Islet of Langerhans (tissue), 1 donor: ENCODE data around the gene PURB.
"Not testable (repeated sequence)": the region's sequence is repeated elsewhere in the genome, so short reads cannot be mapped to it uniquely, and the experiment has no call there.

Experiments
- FAIRE-seq: peaks from one replicate; lab custom pipeline; 2011; peaks lifted over from hg19 to GRCh38; lab: Jason Lieb, UNC

The PURB gene

DNA sequence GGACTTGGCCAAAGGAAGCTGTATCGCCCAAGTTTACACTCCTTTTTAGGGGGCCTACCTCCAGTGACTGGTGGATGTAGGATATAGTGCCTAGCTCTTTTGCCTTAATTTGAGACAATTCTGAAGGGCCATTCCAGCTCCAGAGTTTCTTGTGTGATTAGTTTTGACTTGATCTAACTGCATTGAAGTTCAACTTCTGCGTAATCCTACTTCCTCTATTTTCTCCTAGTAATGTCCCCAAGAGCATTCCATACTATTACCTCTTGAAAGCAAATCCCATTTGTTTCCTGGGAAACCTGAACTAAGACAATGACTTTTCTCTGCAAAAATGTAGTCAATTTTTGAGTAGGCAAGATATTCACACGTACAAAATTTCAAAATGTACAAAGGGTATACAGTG lies 32.7 kb downstream of the PURB start:
- no peak for FAIRE-seq

DNA sequence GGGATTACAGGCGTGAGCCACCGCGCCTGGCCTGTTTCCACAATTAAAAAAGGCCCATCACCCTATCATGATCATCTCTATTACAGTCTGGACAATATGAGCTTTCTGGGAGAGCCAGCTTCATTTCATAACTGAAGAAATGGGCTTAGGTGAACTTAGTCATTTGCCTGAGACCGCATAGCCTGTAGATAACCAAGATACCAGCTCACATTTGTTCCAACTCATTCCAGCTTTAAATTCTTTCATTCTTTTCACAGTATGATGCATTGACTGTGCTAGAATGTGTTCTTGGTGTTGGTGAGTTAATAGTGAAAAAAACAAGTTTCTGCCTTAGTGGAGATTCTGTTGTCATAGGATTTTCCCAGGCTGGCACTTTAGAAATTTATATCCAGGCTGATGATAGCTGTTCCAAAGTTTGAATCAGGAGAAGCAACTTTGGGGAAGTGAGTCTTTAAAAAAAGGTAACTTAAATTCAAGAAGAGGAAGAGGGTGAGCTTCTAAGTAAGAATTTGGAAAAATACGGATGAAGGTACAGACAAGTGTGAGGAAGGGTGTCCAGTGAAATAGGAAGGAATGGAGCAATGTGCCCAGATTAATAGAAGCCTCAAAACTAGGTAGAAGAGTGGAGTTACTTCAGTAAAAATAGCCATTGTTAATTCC lies 35.3 kb downstream of the PURB start:
- no peak for FAIRE-seq

DNA sequence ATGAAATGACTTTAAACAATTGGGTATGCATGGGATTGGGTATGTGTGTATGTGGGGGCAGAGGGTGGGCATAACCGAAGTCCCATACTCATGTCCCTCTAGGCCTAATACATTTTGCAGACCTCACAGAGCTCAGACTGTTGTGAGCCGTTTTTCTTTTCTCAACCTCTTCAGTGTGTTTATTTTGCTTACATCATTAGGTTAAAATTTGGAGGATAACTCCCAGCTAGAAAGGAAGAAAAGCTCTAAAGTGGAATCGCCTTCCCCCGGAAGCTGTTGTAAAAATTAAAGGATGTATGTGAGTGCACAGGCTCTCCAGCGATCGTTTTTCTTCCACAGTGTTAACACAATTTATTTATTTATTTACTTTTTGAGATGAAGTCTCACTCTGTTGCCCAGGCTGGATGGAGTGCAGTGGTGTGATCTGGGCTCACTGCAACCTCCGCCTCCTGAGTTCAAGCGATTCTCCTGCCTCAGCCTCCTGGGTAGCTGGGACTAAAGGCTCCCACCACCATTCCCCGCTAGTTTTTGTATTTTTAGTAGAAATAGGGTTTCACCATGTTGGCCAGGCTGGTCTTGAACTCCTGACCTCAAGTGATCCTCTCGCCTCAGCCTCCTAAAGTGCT lies 36.0 kb downstream of the PURB start:
- no peak for FAIRE-seq

- peak; percentile 49 for FAIRE-seq
These were observed 37.3 kb downstream of the PURB start, which contains the start of gene H2AZ2 for GRCh38 chr7:44847920-44848634. Gene H2AZ2 (minus strand): TSS chr7:44848087. CDS start chr7:44847971, 116 bp downstream.

DNA sequence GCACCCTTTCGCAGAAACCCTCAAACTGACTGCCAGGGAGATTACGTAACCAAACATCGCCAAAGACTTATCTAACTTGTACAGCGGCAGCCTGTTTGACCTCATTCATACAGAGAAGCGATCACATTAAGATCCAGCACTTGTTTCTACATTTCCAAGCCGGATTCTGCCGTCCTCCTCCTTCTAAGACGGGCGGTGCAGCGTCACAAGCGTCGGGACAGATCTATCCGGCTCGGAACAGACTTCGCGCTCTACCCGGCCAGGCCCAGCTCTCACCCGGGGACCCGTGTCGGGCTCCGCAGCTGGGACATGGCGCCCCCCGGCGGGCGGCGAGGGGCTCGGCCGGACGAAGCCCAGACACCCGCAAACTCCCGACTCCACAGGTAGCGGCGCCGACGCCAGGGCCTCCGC lies 37.8 kb downstream of the PURB start:
- no peak for FAIRE-seq

DNA sequence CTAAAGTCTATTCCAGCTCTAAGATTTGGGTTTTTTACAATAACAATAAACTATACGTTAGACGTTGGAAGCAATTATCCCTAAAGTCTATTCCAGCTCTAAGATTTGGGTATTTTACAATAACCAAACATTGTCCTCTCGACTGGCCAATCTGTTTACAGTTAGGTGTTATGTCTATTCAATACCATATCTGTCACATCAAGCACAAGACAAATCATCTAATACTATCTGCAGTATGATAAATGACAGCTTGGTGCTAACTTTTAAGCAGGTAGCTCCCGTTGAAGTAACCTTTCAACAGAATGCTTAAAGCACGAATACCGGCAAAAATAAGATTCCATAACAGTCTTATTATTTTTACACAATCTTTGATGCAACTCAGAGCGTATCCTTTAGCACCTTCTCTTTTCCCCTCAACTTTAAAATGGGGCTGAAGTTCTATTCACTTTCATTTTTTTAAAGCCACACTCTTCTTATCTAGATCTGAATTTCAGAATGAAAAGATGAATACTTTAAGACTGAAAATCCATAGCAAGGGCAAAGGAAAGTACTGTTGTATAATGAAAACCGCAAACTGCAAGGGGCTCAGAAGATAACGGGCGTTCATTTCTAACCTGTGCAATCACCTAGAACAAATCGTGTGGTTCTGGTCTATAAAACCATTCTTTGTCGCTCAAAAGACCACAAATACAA lies 38.4 kb downstream of the PURB start:
- no peak for FAIRE-seq

DNA sequence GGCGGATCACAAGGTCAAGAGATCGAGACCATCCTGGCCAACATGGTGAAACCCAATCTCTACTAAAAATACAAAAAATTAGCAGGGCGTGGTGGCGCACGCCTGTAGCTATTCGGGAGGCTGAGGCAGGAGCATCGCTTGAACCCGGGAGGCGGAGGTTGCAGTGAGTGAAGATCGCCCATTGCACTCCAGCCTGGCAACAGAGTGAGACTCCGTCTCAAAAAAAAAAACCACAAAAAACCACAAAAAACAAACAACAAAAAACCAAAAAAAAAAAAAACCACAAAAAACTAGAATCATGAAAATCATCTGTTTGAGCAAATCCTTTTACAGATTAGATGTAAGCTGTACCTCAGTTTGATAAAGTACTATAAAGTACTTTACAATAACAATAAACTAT lies 38.9 kb downstream of the PURB start:
- not testable (repeated sequence) for FAIRE-seq

DNA sequence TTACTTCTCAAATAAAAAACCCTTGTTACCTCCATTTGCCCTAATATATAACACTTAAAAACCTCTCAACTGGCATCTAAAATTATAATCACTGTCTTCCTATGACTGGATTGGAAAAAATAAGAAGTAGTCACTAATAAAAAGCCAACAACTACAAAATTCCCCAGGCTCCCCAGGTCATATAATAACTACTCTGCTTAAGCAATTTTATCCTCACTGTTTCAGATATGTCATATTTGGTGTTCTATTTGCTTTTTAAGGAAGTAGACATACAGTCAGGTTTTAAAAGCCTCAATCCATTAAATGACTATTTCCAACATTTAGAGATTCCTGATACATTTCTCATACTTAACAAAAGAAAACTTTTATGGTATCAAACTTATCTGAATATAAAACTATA lies 39.9 kb downstream of the PURB start:
- no peak for FAIRE-seq

GRCh38 chr7:44843440-44843839 lies 41.9 kb downstream of the PURB start:
- not testable (repeated sequence) for FAIRE-seq

DNA sequence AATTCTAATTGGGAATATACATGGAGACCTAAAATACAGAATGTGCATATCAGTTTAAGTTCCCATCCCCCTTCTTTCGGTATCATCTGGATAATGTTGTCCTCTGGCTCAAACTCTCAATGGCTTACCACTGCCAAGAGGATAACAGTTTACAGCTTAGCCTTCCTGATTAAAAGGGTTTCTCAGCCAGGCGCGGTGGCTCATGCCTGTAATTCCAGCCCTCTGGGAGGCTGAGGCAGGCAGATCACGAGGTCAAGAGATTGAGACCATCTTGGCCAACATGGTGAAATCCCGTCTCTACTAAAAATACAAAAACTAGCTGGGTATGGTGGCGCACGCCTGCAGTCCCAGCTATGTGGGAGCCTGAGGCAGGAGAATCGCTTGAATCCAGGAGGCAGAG lies 42.7 kb downstream of the PURB start:
- FAIRE-seq = not testable (repeated sequence)

DNA sequence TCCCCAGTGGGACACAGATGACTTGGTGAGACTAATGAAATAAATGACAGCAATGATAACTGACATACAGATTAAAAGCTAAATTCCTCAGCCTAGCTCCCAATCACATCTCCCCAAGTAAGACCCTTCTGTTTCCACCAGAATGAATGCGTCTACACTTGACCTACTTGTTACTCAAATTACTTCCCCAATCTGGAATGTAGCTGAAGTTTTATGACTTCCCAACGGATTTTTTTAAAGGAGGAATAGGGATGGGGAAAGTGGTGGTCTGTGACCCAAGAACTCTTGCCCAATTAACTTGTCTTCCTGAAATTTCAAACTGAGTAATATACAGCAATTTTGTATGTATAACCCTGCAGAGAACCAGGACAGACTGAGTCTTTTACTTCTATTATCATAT lies 46.6 kb downstream of the PURB start:
- no peak for FAIRE-seq

- FAIRE-seq = no peak
These were observed 57.8 kb downstream of the PURB start for GRCh38 chr7:44827567-44827966.
